HG02588 (cell line): ENCODE data around the gene NAPB.
A peak's percentile ranks its signal among the peaks of the same experiment; 100 is the strongest.
"Not testable (repeated sequence)": the region's sequence is repeated elsewhere in the genome, so short reads cannot be mapped to it uniquely, and the experiment has no call there.

Experiments used
- ATAC-seq: cut with Tn5 transposase; IDR thresholded peaks from one replicate; pipeline ENCODE4 v1.9.1; 2021; ENCODE audit warnings: mild to moderate bottlenecking, moderate library complexity; ENCODE audit not compliant: unreplicated experiment

The NAPB gene

GRCh38 chr20:23420943-23421931 lies at the start of gene NAPB:
Gene NAPB (minus strand): TSS chr20:23421488. CDS start chr20:23421402, 86 bp downstream.
- ATAC-seq, result peak; percentile 98

GRCh38 chr20:23466961-23467360 lies 45.7 kb upstream of the NAPB start:
- ATAC-seq, result not testable (repeated sequence)

DNA sequence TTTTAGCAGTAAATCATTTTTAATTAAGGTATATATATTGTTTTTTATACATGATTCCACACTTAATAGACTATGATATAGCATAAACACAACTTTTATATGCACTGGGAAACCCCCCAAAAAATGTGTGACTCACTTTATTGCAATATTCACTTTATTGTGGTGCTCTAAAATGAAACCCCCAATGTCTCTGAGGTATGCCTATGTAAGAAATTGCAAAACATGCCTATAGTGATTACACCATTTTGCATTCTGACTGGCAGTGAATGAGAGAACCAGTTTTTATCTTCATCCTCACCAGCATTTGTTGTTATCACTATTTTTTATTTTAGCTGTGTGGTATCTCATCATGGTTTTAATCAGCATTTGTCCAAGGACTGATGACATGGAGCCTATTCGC lies 39.9 kb upstream of the NAPB start:
- no peak for ATAC-seq

GRCh38 chr20:23459461-23460150 lies 38.3 kb upstream of the NAPB start:
- ATAC-seq, result no peak

GRCh38 chr20:23456873-23457272 lies 35.6 kb upstream of the NAPB start:
- ATAC-seq, result no peak

DNA sequence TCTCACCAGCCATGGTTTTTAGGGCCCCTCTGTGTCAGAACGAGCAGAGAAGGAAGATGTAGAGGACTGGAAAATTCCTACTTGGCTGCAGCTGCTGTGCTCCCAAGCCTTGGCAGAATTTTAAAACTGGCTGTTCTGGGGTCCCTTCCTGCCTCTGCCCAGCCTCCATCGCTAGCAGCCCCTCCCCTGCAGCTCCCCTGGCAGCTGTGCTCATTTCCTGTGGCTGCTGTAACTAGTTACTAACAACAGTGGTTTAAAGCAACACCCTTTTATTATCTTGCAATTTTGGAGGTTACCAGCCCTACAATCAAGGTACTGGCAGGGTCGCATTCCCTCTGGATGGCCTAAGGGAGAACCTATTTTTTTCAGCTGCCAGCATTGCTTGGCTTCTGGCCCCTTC lies 35.1 kb upstream of the NAPB start:
- no peak for ATAC-seq

DNA sequence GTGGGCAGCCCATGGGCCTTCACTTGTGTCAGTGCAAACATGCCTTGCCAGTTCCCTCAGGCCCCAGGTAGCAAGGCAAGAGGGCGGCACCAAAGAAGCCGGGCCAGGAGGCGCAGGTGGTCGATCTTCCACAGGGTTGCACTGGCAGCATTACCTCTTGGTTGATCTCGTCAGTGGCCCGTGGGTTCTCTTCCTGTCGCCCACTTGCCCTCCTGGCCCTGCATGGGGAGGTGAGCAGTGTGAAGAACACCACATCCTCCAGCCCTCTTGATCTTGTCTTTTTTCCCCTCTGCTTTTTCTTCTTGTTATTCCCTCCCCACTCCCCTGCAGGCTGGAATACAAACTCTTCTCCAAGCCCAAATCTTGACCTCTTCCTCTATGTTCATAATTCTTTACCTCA lies 34.4 kb upstream of the NAPB start:
- ATAC-seq, result no peak

DNA sequence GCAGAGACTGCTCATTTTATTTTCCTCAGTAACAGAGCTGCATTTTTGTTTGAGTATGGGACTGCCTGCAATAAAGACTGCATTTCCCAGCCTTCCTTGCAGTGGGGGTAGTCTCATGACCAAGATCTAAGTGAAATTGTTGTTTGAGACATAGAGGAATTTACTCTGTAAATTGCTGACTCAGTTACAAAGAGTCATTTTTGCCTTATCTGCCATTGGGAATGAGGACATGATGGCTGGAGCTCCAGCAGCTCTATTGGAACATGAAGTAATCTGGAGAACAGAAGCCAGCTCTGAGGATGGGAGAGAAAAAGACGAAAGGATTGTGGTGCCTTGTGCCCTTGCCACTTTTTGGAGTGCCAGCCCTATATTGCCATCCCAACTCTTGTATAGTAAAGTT lies 33.5 kb upstream of the NAPB start:
- ATAC-seq, result no peak

DNA sequence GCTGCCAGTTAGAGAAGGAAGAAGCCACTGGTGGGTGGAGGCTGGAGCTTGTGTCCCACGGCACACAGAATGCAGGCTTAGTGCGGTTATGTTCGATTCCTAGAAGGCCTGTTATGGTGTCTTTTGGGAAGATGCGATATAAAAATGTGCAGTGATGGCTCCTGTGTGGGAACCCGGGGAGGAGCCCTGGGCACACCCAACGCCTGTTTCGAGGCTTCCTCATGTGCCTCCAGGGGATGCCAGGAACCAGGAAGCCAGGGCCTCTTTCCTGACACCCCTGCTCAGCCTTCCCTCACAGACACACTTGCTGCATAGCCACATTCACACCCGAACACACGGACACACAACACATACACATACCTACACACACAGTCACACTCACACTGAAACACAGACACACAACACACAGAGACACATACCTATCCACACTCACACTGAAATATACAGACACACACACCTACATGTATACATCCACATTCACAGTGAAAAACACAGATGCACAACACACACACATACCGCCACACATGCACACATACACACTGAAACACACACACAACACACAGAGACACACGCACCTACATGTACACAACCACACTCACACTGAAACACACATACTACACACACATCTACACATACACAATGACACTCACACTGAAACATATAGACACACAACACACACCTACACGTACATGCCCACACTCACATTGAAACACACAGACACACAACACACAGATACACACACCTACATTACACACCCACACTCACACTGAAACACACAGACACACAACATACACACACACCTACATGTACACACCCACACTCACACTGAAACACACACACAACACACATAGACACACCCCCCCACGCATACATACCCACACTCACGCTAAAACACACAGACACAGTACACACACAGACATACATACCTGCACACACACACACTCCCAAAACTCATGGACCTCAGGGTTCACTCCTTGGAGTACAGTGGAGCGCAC lies 32.6 kb upstream of the NAPB start:
- no peak for ATAC-seq

- no peak for ATAC-seq
These were observed 31.5 kb upstream of the NAPB start, which contains the start of gene CST11 for GRCh38 chr20:23452776-23453175. Gene CST11 (minus strand): TSS chr20:23452876. CDS start chr20:23452811, 65 bp downstream.

DNA sequence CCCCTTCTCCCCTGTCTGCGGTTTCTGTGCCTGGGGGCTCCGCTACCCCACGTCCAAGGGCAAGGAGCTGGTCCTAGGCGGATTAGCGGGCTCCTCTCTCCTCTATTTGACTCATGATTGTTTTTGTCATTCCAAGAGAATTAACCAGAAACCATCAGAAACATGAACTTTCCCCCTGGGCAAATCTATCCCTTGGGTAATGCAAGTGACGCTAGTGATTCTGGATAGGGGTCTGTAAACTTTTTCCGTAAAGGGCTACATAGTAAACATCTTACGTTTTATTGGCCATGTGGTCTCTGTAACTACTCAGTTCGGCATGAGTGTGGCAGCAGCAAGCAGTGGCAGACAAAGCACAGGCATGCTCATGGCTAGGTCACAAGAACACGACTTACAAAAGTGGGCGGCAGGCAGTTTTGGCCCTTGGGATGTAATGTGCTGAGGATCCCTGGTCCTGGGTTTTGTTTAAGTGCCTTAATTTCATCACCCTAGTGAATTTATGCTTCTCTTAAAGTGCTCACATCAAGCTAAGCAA lies 30.7 kb upstream of the NAPB start:
- ATAC-seq, result no peak

GRCh38 chr20:23450877-23451276 lies 29.6 kb upstream of the NAPB start:
- ATAC-seq, result no peak

GRCh38 chr20:23449421-23449820 lies 28.1 kb upstream of the NAPB start:
- no peak for ATAC-seq

GRCh38 chr20:23448167-23448566 lies 26.9 kb upstream of the NAPB start:
- no peak for ATAC-seq

GRCh38 chr20:23446505-23446904 lies 25.2 kb upstream of the NAPB start:
- ATAC-seq, result no peak

GRCh38 chr20:23445596-23446217 lies 24.4 kb upstream of the NAPB start:
- ATAC-seq, result no peak

DNA sequence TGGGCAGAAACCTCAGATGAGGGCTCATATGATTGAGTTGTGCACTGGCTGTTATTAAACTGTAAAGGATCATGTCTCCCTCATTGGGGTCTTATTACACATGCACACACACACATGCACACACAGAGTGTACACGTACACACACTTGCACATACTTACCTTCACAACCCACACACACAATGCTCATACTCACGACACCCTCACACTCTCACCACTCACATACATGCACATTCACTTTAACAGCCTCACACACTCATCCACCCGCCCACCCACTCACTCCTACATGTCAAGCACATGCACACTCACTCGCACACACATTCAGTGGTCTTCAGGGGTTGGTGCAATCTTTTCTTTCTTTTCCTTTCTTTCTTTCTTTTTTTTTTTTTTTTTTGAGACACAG lies 23.6 kb upstream of the NAPB start:
- no peak for ATAC-seq

- ATAC-seq, result no peak
These were observed 21.1 kb upstream of the NAPB start for GRCh38 chr20:23442436-23442835.

GRCh38 chr20:23441850-23442313 lies 20.6 kb upstream of the NAPB start:
- no peak for ATAC-seq

- ATAC-seq, result no peak
These were observed 18.7 kb upstream of the NAPB start for GRCh38 chr20:23440004-23440403.
